Thymus (tissue), 11 donors: Measurements from ENCODE around the gene SCN4B. TPM values are rescaled to one million over a fixed set of nuclear protein-coding genes. Genes with fewer than 3 reads are reported as not detected.

Experiments
- DNase-seq, 9 donors: peaks; one replicate each; pipeline ENCODE4 v3.0.0-alpha.2; 2013; ENCODE audit warnings: low spot score in 9 of 9, low read depth in 6 of 9, missing footprints in 1 of 9
- H3K27ac ChIP-seq, 2 donors: one replicate each; pipeline ENCODE4 v1.5.1; 2013; ENCODE audit warnings: control low read depth in 1 of 2, low read depth in 1 of 2, low read length in 1 of 2, mild to moderate bottlenecking in 1 of 2, moderate library complexity in 1 of 2
- H3K27me3 ChIP-seq, 2 donors: one replicate each; pipeline ENCODE4 v1.5.1; 2013; ENCODE audit warnings: low read length in 1 of 2; ENCODE audit not compliant: control insufficient read depth in 2 of 2, insufficient read depth in 1 of 2
- H3K36me3 ChIP-seq, 2 donors: one replicate each; pipeline ENCODE4 v1.5.1; 2013; ENCODE audit warnings: low read length in 1 of 2, mild to moderate bottlenecking in 1 of 2, moderate library complexity in 1 of 2; ENCODE audit not compliant: control insufficient read depth in 2 of 2, insufficient read depth in 2 of 2
- H3K4me1 ChIP-seq, 2 donors: one replicate each; pipeline ENCODE4 v1.5.1; 2013; ENCODE audit warnings: low read length in 2 of 2; ENCODE audit not compliant: control insufficient read depth in 2 of 2, insufficient read depth in 2 of 2
- H3K4me3 ChIP-seq, 2 donors: one replicate each; pipeline ENCODE4 v1.5.1; 2013; ENCODE audit warnings: low read length in 2 of 2, control low read depth in 1 of 2, mild to moderate bottlenecking in 1 of 2
- H3K9me3 ChIP-seq, 2 donors: one replicate each; pipeline ENCODE4 v1.5.1; 2013; ENCODE audit warnings: low read length in 1 of 2, mild to moderate bottlenecking in 1 of 2; ENCODE audit not compliant: control insufficient read depth in 2 of 2, insufficient read depth in 1 of 2
- WGBS: extraction: QIAGEN DNeasy Blood & Tissue Kit; methylation state at CpG from one replicate; pipeline ENCODE4 v1.1.7; 2013; 5-methylcytosine and 5-hydroxymethylcytosine counted together
- polyA plus RNA-seq: library from polyadenylated mRNA; stranded (reverse); fragments of 200-250 nt; gene quantifications from one replicate; pipeline ENCODE4 v1.2.3, GENCODE V29; 2013
- total RNA-seq: library from RNA; stranded (reverse); fragments of 120-200 nt; gene quantifications from one replicate; pipeline ENCODE4 v1.2.4, GENCODE V29; 2013
- donor health status: healthy.

The SCN4B gene
- total and polyA plus RNA-seq, 2 donors = 1.3 to 2.1 TPM

DNA sequence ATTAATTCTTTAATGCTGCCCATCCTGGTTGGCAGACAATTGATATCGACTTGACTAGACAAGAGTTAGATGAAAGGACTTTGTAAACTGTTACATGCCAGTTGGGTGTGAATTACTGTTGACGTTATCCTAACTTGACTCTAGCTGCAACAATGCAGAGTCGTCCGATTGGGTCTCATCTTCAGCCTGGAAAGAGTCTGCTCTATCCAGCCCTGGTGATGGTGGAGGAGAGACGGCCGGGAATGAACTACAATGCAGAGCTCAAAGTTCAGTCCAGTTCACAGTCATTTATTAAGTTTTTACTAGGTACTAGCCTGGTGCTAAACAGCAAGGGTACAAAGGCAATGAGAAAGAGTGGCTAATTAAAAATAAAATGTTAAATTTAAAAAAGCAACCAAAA is 60.9 kb downstream of the SCN4B start:
- DNase-seq = no peak
- Histone ChIP-seq H3K36me3 (no peaks in the 10 kb centered on the region), H3K27ac (no peak overlapping the region), H3K4me3 (no peak overlapping the region), H3K4me1 (no peaks in the 10 kb centered on the region), H3K27me3 (no peaks in the 10 kb centered on the region), H3K9me3 (peaks cover 2 to 7% of the 10 kb centered on the region in 2 donors)
- WGBS = 97% methylated on average over 6 of the region's 6 CpGs

DNA sequence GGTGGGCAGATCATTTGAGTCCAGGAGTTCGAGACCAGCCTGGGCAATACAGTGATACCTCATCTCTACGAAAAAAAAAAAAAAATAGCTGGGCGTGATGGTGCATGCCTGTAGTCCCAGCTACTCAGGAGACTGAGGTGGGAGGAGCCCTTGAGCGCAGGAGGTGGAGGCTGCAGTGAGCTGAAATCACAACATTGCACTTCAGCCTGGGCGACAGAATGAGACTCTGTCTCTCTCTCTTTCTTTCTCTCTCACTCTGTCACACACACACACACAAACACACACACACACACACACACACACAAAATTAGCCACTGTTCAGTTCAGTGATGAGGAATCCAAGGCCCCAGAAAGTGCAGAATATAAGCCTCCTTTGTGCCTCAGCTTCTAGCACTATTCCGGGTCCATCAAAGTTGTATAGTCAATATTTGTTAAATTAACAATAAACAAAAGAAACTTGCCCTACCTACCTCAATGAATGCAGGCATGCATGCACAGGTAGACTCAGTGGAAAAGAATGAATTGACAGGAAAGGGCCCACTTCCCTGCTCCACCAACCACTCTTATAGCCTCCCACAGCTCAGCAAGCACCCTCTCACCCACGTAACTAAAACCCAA is 62.0 kb downstream of the SCN4B start:
- Histone ChIP-seq H3K4me3 (no peak overlapping the region), H3K36me3 (no peaks in the 10 kb centered on the region), H3K9me3 (peaks cover 2 to 11% of the 10 kb centered on the region in 2 donors), H3K27ac (no peak overlapping the region), H3K4me1 (no peaks in the 10 kb centered on the region), H3K27me3 (no peaks in the 10 kb centered on the region)
- 95% methylated on average over 7 of the region's 7 CpGs for WGBS
- DNase-seq = no peak

DNA sequence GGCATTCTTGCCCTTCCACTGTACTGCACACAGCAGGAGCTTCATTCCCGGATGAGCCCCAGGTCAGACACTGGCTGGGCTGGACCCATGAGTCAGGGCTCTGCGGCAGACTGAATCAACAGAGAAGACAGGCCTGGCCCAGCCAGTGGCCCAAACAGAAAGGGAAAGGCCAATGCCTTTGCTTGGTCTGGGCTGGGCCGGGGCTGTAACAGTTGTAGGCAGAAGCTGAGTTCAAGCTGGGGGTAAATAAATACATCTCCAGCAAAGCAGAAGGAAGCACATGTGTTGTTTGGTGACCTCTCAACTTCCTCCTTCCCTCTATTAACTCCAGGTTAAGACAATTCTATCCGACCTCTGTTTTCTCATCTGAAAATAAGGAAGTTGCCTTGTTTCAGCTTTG is 64.1 kb downstream of the SCN4B start:
- H3K9me3 ChIP-seq = peaks cover 2 to 11% of the 10 kb centered on the region in 2 donors
- no peaks in the 10 kb centered on the region for H3K27me3 ChIP-seq
- H3K4me3 ChIP-seq = no peak overlapping the region
- no peak overlapping the region for H3K27ac ChIP-seq
- H3K4me1 ChIP-seq = no peaks in the 10 kb centered on the region
- DNase-seq = no peak
- no peaks in the 10 kb centered on the region for H3K36me3 ChIP-seq
- WGBS = 52% methylated on average over 4 of the region's 4 CpGs

GRCh38 chr11:118087931-118088330 is 64.7 kb downstream of the SCN4B start:
- Histone ChIP-seq H3K36me3 (no peaks in the 10 kb centered on the region), H3K9me3 (peaks cover 2 to 11% of the 10 kb centered on the region in 2 donors), H3K4me3 (no peak overlapping the region), H3K27ac (no peak overlapping the region), H3K4me1 (no peaks in the 10 kb centered on the region), H3K27me3 (no peaks in the 10 kb centered on the region)
- 94% methylated on average over 6 of the region's 6 CpGs for WGBS
- no peak for DNase-seq

- H3K36me3 ChIP-seq = no peaks in the 10 kb centered on the region
- no peaks in the 10 kb centered on the region for H3K4me1 ChIP-seq
- no peak within 1 kb of the TSS for H3K4me3 ChIP-seq
- 90% methylated on average over 5 of the region's 5 CpGs for WGBS
- no peaks in the 10 kb centered on the region for H3K27me3 ChIP-seq
- no peak for DNase-seq
- H3K27ac ChIP-seq = no peak within 1 kb of the TSS
- peaks cover 2 to 11% of the 10 kb centered on the region in 2 donors for H3K9me3 ChIP-seq
Observed at GRCh38 chr11:118086913-118087768, 65.5 kb downstream of the SCN4B start, which contains the start of gene SMIM35. Gene SMIM35 (minus strand): TSS chr11:118086963. CDS start chr11:118086757, 206 bp downstream.

- Histone ChIP-seq H3K27me3 (peaks cover 0 to 3% of the 10 kb centered on the region in 2 donors), H3K27ac (no peak overlapping the region), H3K36me3 (no peaks in the 10 kb centered on the region), H3K9me3 (peaks cover 2 to 11% of the 10 kb centered on the region in 2 donors), H3K4me3 (no peak overlapping the region), H3K4me1 (no peaks in the 10 kb centered on the region)
- no peak for DNase-seq
Observed at GRCh38 chr11:118084656-118085055, 68.0 kb downstream of the SCN4B start.

- Histone ChIP-seq H3K9me3 (peaks cover 2 to 11% of the 10 kb centered on the region in 2 donors), H3K36me3 (no peaks in the 10 kb centered on the region), H3K27me3 (peaks cover 0 to 3% of the 10 kb centered on the region in 2 donors), H3K27ac (no peak overlapping the region), H3K4me1 (no peaks in the 10 kb centered on the region), H3K4me3 (no peak overlapping the region)
- DNase-seq = no peak
- WGBS = 16% methylated on average over 4 of the region's 4 CpGs
Observed at GRCh38 chr11:118084247-118084646, 68.4 kb downstream of the SCN4B start.

Other genes with a start within 250 kb of the SCN4B start
- gene TMPRSS13, start 223.4 kb downstream of the SCN4B start, total RNA-seq = 1.5 TPM
- gene TMPRSS13, start 223.4 kb downstream of the SCN4B start, polyA plus RNA-seq = 3.5 TPM
- 22.7 TPM for gene IL10RA, start 166.4 kb downstream of the SCN4B start, total RNA-seq
- 24.2 TPM for gene IL10RA, start 166.4 kb downstream of the SCN4B start, polyA plus RNA-seq
- gene TMPRSS4, start 75.7 kb downstream of the SCN4B start, total RNA-seq = 2.5 TPM
- gene TMPRSS4, start 75.7 kb downstream of the SCN4B start, polyA plus RNA-seq = 7.4 TPM
- gene SMIM35, start 65.9 kb downstream of the SCN4B start, total RNA-seq = 0.05 TPM
- 0.09 TPM for gene SMIM35, start 65.9 kb downstream of the SCN4B start, polyA plus RNA-seq
- 1.6 TPM for gene SCN2B, start 23.8 kb upstream of the SCN4B start, total RNA-seq
- 0.73 TPM for gene SCN2B, start 23.8 kb upstream of the SCN4B start, polyA plus RNA-seq
- gene JAML, start 72.2 kb upstream of the SCN4B start, total RNA-seq = 58.8 TPM
- gene JAML, start 72.2 kb upstream of the SCN4B start, polyA plus RNA-seq = 39.7 TPM
- 3.9 TPM for gene MPZL3, start 99.5 kb upstream of the SCN4B start, total RNA-seq
- gene MPZL3, start 99.5 kb upstream of the SCN4B start, polyA plus RNA-seq = 7.0 TPM
- gene MPZL2, start 111.5 kb upstream of the SCN4B start, total RNA-seq = 18.1 TPM
- 47.7 TPM for gene MPZL2, start 111.5 kb upstream of the SCN4B start, polyA plus RNA-seq
- 203 TPM for gene CD3E, start 151.9 kb upstream of the SCN4B start, total RNA-seq
- 328 TPM for gene CD3E, start 151.9 kb upstream of the SCN4B start, polyA plus RNA-seq
- gene CD3D, start 189.9 kb upstream of the SCN4B start, total RNA-seq = 1,261 TPM
- gene CD3D, start 189.9 kb upstream of the SCN4B start, polyA plus RNA-seq = 501 TPM
- gene CD3G, start 191.5 kb upstream of the SCN4B start, total RNA-seq = 227 TPM
- gene CD3G, start 191.5 kb upstream of the SCN4B start, polyA plus RNA-seq = 32.0 TPM
- gene UBE4A, start 206.8 kb upstream of the SCN4B start, total RNA-seq = 22.2 TPM
- 40.6 TPM for gene UBE4A, start 206.8 kb upstream of the SCN4B start, polyA plus RNA-seq
- gene ATP5MG, start 248.8 kb upstream of the SCN4B start, total RNA-seq = 452 TPM
- 371 TPM for gene ATP5MG, start 248.8 kb upstream of the SCN4B start, polyA plus RNA-seq